DMS114 treated with DMSO at 0.1 percent for 48 hours (cell line): ENCODE data around the gene MYEF2.

Source experiments
- DNase-seq: peaks from one replicate; lab custom pipeline; 2025; ENCODE audit not compliant: unreplicated experiment; lab: John Stamatoyannopoulos, UW

The MYEF2 gene

GRCh38 chr15:48147358-48147757 lies 30.7 kb downstream of the MYEF2 start:
- no peak for DNase-seq

GRCh38 chr15:48145923-48146322 lies 32.2 kb downstream of the MYEF2 start:
- DNase-seq = no peak

DNA sequence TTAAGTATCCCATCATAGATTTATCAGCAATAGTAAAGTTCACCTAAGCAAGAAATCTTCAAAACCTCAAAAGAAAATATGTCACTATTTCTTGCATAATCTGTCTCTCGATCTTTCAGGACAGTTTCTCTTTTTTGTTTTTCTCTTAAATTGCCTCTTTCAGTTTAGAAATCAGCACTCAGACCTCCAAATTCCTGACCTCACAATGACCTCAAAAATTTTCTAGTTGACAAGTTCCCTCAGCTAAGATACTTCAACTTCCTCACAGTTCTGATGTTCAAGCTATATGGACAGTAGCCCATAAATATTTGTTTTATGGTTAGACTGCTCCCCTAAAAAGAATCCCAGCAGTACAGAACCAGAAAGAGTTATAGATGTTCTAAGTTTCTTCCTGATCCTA lies 33.2 kb downstream of the MYEF2 start:
- DNase-seq = no peak

DNA sequence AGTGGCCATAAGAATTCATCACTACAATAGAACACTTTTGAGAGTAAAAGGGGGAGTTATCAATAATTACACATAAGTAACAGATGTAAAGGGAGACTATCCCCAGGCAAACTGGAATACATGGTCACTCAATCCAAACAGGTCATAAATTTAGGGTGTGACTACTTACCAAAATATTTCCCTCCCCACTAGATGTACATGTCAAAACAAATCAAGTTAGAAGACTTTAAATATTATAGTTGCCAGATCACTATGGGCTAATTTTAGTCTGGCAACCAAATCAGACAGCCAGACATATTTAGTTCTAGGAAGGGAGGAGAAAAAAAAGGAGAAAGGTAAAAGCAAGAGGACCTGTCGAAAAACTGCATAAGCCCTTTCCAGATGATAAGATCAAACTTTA lies 34.2 kb downstream of the MYEF2 start:
- DNase-seq = no peak

DNA sequence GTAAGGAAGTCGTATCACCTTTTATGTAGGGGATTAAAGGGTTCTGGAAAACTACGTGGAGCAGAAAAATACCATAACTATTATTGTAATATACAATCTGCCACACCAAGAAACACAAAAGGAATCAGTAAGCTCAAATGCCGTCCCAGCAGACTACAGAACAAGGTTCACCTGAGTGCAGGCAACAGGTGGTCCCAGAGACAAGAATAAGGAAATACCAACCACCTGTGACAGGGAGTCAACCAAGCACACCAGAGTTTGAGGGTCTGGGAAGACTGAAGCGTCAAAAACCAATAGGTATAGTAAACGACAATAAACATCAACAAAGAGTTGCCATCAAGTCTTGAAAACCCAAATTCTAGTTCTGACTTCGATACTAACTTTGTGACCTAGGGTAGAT lies 45.2 kb downstream of the MYEF2 start:
- DNase-seq = no peak

- no peak for DNase-seq
Measured at GRCh38 chr15:48131324-48131723, 46.8 kb downstream of the MYEF2 start.

DNA sequence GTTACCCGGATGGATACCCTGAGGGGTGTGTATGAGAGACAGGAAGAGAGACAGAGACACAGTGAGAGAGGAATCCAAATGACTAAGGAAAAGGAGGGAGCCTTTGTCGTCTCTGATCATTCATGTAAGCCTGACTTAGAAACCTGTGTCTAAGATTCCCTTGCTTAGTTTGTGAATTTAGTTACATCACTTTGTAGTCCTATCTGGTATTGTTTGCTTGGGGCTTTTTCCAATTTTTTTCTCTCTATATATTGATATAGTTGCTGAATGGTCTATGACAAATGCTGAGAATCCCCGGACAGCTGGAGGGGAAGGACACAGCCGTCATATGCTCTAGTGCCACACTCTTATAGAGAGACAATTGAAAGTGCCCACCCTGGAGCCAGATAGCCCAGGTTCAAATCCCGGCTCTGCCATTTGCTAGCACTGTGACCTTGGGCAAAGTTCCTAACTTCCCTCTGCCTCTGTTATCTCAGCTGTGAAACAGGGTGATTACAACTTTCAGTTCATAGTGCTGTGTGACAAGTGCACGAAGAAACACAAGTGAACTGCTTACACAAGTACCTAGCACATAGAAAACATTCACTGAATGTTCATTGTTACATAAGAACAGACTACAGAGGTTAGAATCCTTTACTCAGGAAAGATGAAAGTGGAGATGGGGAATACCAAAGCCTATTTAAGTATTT lies 51.3 kb downstream of the MYEF2 start:
- no peak for DNase-seq

DNA sequence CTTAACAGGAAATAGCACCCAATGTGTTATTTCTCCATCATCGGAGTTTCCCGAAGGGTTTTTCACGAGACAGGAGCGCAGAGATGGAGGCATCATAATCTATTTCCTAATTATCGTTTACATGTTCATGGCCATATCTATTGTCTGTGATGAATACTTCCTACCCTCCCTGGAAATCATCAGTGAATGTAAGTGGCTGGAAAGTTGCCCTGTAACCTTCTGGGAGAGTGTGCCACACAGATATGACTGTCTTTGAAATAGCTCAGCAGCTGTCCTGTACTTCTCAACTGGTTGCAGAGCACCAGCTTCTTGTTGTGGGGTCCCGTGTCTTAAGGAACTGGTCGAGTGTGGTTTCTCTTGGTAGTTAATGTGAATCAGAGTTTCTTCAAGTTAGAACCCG lies 56.2 kb downstream of the MYEF2 start:
- DNase-seq = no peak

- DNase-seq = no peak
Measured at GRCh38 chr15:48120745-48121144, 57.4 kb downstream of the MYEF2 start, which contains the start of gene SLC24A5. Gene SLC24A5, plus strand, starts transcription at chr15:48120990. Its CDS starts 55 bp downstream, at chr15:48121045.

DNA sequence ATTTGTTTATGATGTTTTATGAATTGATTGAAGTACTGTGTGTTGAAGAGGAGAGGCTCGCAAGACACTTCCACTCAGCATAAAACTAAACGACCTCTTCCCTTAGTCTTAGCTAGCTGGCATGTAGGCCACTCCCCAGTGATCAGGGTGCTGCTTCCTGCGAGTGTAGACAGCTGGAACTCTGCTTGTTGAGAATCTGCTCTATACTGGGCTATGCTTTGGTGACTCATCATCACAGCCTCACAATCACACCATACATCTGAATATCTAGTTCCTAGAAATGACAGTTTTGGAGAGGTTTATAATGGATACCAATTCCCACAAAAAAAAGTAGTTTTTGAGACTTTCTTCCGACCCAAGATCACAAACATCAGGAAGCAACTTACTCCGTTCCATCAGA lies 58.8 kb downstream of the MYEF2 start:
- no peak for DNase-seq

DNA sequence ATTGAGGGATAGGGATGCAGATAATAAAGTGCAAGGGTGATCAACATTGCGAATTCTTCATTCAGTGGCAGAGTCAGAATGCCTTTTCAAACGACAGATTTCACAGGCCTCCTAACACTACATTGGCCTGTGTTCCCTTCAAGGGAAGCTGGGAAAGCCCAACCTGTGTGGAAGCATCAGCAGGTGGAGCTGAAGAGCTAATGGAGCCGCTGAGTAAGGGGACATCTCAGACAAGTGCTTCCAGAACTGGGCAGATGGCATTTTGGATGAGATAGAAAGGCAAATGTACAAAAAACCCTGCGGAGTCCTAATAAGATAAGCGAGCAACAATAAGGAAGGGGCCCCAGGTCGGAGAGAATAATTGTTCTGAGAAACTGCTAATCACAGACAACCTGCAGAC lies 65.9 kb downstream of the MYEF2 start:
- peak; percentile 36 for DNase-seq

DNA sequence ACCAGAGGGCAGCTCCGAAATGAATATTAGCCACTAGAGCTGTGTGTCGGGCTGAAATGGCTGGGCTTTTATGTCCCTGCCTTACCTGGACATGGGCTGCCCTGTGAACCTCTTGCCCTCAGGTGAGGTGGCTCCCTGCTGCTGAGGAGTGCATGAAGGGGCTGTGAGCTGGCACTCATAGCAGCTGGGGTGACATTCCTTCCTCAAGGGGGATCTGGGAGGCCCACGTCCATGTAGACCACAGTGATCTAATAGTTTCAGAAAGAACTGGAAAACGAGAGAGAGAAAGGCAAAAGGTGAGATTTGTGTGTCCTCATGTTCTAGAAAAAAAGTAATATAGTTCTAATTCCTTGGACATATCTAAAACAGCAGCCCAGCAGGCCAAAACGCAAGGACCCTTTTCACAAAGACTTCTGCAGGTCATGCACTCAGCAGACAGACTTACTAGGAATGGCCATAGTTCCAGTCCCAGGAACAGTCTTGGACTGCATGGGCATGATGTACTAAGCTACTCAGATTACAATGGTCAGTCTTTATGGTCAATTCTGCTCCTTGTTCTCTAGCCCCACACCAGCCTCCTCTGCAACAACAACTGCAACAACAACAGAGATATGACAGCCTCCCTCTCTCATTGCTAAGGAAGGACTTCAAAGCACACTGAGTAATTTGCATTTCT lies 68.1 kb downstream of the MYEF2 start:
- DNase-seq = no peak

GRCh38 chr15:48109212-48109611 lies 68.9 kb downstream of the MYEF2 start:
- DNase-seq = no peak

DNA sequence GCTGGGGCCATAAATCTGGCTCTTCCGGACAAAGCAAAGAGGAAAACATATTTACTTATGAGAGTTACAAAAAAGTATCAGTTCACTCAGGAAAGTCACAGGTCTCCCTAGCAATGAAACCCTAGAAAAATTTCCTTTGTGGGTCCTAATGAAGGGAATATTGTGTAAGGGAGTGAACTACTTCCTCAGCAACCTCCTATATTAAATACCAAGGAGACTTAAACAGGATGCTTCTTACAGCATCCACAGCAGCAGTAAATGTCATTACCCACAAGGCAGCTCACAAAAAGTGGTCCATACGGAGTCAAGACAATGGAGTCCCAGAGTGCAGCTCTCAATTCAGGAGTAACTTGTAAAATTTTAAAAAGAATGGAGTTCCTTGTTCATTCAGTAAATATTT lies 72.2 kb downstream of the MYEF2 start:
- DNase-seq = no peak

- DNase-seq = no peak
Measured at GRCh38 chr15:48103647-48104046, 74.4 kb downstream of the MYEF2 start.

GRCh38 chr15:48102167-48102566 lies 75.9 kb downstream of the MYEF2 start:
- DNase-seq = no peak

- no peak for DNase-seq
Measured at GRCh38 chr15:48101376-48101961, 76.6 kb downstream of the MYEF2 start.

- no peak for DNase-seq
Measured at GRCh38 chr15:48097264-48097663, 80.8 kb downstream of the MYEF2 start.

DNA sequence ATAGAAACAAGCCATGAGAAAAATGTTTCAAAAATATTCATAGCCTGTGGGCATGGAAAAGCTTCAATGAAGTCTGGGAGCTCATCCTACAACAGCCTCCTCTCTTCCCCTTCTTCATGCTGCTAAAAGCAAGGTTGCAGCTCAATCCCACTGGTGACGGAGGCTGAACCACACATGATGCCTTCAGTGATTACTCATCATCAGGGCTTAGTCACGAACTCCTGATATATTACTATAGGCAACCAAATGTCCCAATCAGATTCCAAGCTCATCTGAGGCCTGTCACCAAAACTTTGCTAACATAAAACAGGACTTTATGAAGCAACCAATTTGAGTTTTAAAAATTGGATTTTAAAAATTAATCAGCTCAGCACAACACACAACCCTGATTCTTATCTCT lies 81.3 kb downstream of the MYEF2 start:
- DNase-seq = no peak

GRCh38 chr15:48096355-48096786 lies 81.7 kb downstream of the MYEF2 start:
- no peak for DNase-seq

DNA sequence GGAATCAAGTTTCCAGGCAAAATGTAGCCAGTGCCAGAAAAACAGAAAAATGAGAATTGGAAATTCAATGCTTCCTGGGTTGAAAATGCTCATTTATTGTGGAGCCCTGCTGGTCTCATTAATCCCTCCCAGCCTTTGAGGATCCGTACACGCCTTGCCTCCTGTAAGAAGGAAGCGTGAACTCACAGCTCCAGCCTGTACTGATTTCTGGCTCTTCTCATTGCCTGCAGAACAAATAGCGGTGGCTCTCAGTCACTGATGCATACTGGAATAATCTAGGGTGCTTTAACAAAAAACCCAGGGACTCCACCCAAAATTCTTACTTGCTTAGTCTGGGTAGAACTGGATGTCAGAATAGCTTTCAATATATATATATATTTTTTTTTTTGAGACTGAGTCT lies 86.6 kb downstream of the MYEF2 start:
- no peak for DNase-seq

DNA sequence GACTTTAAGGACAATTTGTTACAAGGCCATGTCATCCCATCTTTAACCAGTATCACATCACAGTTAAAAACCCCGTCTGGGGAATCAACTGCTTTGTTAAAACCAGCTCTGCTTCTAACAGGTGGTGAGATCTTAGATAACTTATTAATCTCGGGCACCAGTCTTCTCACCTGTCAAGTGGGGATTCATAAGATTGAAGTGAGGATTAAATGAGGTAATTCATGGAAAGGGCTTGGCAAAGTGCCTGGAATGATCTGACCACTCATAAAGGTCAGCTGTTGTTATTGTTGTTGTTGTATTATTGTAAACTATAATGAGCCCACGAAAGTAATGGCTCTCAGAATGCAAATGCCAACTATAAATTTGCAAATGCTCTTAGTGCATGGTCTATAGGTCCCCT lies 87.4 kb downstream of the MYEF2 start:
- DNase-seq = no peak
